ENCODE measurements around the gene ARHGAP23. TPM values are rescaled to one million over a fixed set of nuclear protein-coding genes. Genes with fewer than 3 reads are reported as not detected.

Gene ARHGAP23
- total and polyA plus RNA-seq, 2 experiments from 2014 or later: 21.4 to 150 TPM

DNA sequence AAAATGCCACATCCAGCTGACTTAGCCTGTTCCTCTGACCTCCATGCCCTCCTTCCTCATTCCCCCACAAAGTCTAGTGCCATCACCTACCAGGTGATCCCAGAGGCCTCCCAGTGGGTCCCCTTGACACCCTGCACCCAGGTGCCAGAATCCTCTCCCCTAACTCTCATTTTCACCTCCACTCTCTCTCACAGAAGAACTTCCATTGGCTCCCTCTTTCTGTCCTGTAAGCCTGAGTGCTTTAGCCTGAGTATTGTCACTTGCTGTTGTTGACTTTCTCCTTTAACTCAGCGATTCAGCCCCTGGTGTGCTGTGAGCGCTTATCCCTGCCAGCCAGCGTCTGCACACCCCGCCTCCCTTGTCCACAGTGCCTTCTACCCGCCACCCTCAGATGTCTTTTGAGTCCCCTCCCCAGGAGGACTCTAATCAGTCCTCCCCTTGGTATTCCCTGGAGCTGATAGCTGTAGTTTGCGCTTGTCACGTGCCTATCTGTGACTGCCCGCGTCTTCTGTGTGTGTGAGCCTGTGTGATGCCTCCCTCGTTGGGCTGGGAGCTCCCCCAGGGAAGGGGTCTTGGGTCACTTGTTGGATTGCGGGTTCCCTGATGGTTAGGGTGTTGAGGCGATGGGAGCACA is 31.9 kb downstream of the ARHGAP23 start:
- H3K4me1 Mint-ChIP-seq: peaks cover 46% of the 10 kb centered on the region
- H3K36me3 ChIP-seq (ENCODE audit: insufficient read depth): peaks cover 26% of the 10 kb centered on the region
- H3K27ac ChIP-seq (ENCODE audit: low read depth): peak overlapping the region; percentile 55; the same call in 1 of the 2 replicates
- H3K27ac Mint-ChIP-seq: peak overlapping the region; percentile 80
- H3K9me2 ChIP-seq (ENCODE audit: insufficient read depth): no peaks in the 10 kb centered on the region
- H3K4me3 Mint-ChIP-seq: peak overlapping the region; percentile 23; the same call in 1 of the 3 replicates
- H3F3A ChIP-seq (replicated peaks; ENCODE audit: low read depth): peaks cover 7% of the 10 kb centered on the region
- H3K36me3 Mint-ChIP-seq (ENCODE audit: low read depth): peaks cover 53% of the 10 kb centered on the region
- H2AFZ ChIP-seq: no peak overlapping the region
- peaks cover 24% of the 10 kb centered on the region for H3K27me3 Mint-ChIP-seq (ENCODE audit: insufficient read depth, low read depth, poor library complexity)
- no peak for DNase-seq (ENCODE audit: low spot score)
- no peak overlapping the region for H3K4me3 ChIP-seq
- H3K79me2 ChIP-seq (replicated peaks; ENCODE audit: insufficient read depth): peaks cover 38% of the 10 kb centered on the region
- ATAC-seq: no peak
- H3K4me1 ChIP-seq (ENCODE audit: insufficient read depth): peaks cover 21% of the 10 kb centered on the region
- TF ChIP-seq ZNF331 (CRISPR knock-in tag; IDR thresholded peaks at IDR 0.05; ENCODE audit: low read depth): no peak
- TF ChIP-seq ZNF114 (CRISPR knock-in tag; IDR thresholded peaks at IDR 0.05): no peak
- TF ChIP-seq STAT1 (IDR thresholded peaks at IDR 0.05; ENCODE audit: unreplicated experiment): no peak
- no peak for TF ChIP-seq EZH2 (IDR thresholded peaks at IDR 0.05; ENCODE audit: low read depth, unreplicated experiment)
- no peak for TF ChIP-seq CREB1 (CRISPR knock-in tag; IDR thresholded peaks at IDR 0.05; ENCODE audit: low read depth)
- TF ChIP-seq EZH2phosphoT487 (IDR thresholded peaks at IDR 0.05; ENCODE audit: unreplicated experiment): no peak
- TF ChIP-seq, protein P1, sequence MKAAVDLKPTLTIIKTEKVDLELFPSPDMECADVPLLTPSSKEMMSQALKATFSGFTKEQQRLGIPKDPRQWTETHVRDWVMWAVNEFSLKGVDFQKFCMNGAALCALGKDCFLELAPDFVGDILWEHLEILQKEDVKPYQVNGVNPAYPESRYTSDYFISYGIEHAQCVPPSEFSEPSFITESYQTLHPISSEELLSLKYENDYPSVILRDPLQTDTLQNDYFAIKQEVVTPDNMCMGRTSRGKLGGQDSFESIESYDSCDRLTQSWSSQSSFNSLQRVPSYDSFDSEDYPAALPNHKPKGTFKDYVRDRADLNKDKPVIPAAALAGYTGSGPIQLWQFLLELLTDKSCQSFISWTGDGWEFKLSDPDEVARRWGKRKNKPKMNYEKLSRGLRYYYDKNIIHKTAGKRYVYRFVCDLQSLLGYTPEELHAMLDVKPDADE (IDR thresholded peaks at IDR 0.05): no peak
- no peak for TF ChIP-seq POLR2AphosphoS5 (IDR thresholded peaks at IDR 0.05; ENCODE audit: low read depth)
- TF ChIP-seq, protein P2, sequence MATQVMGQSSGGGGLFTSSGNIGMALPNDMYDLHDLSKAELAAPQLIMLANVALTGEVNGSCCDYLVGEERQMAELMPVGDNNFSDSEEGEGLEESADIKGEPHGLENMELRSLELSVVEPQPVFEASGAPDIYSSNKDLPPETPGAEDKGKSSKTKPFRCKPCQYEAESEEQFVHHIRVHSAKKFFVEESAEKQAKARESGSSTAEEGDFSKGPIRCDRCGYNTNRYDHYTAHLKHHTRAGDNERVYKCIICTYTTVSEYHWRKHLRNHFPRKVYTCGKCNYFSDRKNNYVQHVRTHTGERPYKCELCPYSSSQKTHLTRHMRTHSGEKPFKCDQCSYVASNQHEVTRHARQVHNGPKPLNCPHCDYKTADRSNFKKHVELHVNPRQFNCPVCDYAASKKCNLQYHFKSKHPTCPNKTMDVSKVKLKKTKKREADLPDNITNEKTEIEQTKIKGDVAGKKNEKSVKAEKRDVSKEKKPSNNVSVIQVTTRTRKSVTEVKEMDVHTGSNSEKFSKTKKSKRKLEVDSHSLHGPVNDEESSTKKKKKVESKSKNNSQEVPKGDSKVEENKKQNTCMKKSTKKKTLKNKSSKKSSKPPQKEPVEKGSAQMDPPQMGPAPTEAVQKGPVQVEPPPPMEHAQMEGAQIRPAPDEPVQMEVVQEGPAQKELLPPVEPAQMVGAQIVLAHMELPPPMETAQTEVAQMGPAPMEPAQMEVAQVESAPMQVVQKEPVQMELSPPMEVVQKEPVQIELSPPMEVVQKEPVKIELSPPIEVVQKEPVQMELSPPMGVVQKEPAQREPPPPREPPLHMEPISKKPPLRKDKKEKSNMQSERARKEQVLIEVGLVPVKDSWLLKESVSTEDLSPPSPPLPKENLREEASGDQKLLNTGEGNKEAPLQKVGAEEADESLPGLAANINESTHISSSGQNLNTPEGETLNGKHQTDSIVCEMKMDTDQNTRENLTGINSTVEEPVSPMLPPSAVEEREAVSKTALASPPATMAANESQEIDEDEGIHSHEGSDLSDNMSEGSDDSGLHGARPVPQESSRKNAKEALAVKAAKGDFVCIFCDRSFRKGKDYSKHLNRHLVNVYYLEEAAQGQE (IDR thresholded peaks at IDR 0.05; ENCODE audit: unreplicated experiment): no peak
- TF ChIP-seq, protein P3, sequence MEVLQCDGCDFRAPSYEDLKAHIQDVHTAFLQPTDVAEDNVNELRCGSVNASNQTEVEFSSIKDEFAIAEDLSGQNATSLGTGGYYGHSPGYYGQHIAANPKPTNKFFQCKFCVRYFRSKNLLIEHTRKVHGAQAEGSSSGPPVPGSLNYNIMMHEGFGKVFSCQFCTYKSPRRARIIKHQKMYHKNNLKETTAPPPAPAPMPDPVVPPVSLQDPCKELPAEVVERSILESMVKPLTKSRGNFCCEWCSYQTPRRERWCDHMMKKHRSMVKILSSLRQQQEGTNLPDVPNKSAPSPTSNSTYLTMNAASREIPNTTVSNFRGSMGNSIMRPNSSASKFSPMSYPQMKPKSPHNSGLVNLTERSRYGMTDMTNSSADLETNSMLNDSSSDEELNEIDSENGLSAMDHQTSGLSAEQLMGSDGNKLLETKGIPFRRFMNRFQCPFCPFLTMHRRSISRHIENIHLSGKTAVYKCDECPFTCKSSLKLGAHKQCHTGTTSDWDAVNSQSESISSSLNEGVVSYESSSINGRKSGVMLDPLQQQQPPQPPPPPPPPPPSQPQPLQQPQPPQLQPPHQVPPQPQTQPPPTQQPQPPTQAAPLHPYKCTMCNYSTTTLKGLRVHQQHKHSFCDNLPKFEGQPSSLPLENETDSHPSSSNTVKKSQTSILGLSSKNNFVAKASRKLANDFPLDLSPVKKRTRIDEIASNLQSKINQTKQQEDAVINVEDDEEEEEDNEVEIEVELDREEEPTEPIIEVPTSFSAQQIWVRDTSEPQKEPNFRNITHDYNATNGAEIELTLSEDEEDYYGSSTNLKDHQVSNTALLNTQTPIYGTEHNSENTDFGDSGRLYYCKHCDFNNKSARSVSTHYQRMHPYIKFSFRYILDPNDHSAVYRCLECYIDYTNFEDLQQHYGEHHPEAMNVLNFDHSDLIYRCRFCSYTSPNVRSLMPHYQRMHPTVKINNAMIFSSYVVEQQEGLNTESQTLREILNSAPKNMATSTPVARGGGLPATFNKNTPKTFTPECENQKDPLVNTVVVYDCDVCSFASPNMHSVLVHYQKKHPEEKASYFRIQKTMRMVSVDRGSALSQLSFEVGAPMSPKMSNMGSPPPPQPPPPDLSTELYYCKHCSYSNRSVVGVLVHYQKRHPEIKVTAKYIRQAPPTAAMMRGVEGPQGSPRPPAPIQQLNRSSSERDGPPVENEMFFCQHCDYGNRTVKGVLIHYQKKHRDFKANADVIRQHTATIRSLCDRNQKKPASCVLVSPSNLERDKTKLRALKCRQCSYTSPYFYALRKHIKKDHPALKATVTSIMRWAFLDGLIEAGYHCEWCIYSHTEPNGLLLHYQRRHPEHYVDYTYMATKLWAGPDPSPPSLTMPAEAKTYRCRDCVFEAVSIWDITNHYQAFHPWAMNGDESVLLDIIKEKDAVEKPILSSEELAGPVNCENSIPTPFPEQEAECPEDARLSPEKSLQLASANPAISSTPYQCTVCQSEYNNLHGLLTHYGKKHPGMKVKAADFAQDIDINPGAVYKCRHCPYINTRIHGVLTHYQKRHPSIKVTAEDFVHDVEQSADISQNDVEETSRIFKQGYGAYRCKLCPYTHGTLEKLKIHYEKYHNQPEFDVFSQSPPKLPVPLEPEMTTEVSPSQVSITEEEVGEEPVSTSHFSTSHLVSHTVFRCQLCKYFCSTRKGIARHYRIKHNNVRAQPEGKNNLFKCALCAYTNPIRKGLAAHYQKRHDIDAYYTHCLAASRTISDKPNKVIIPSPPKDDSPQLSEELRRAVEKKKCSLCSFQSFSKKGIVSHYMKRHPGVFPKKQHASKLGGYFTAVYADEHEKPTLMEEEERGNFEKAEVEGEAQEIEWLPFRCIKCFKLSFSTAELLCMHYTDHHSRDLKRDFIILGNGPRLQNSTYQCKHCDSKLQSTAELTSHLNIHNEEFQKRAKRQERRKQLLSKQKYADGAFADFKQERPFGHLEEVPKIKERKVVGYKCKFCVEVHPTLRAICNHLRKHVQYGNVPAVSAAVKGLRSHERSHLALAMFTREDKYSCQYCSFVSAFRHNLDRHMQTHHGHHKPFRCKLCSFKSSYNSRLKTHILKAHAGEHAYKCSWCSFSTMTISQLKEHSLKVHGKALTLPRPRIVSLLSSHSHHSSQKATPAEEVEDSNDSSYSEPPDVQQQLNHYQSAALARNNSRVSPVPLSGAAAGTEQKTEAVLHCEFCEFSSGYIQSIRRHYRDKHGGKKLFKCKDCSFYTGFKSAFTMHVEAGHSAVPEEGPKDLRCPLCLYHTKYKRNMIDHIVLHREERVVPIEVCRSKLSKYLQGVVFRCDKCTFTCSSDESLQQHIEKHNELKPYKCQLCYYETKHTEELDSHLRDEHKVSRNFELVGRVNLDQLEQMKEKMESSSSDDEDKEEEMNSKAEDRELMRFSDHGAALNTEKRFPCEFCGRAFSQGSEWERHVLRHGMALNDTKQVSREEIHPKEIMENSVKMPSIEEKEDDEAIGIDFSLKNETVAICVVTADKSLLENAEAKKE (CRISPR knock-in tag; IDR thresholded peaks at IDR 0.05): no peak
- TF ChIP-seq NANOG (IDR thresholded peaks at IDR 0.05; ENCODE audit: borderline replicate concordance): no peak
- TF ChIP-seq, protein P4, sequence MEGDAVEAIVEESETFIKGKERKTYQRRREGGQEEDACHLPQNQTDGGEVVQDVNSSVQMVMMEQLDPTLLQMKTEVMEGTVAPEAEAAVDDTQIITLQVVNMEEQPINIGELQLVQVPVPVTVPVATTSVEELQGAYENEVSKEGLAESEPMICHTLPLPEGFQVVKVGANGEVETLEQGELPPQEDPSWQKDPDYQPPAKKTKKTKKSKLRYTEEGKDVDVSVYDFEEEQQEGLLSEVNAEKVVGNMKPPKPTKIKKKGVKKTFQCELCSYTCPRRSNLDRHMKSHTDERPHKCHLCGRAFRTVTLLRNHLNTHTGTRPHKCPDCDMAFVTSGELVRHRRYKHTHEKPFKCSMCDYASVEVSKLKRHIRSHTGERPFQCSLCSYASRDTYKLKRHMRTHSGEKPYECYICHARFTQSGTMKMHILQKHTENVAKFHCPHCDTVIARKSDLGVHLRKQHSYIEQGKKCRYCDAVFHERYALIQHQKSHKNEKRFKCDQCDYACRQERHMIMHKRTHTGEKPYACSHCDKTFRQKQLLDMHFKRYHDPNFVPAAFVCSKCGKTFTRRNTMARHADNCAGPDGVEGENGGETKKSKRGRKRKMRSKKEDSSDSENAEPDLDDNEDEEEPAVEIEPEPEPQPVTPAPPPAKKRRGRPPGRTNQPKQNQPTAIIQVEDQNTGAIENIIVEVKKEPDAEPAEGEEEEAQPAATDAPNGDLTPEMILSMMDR (conservative IDR thresholded peaks at IDR 0.05; ENCODE audit: low read depth in 2 of 2): no peak
- TF ChIP-seq JUNB (IDR thresholded peaks at IDR 0.05; ENCODE audit: unreplicated experiment): no peak
- no peaks in the 10 kb centered on the region for H3K27me3 ChIP-seq (ENCODE audit: insufficient read depth)
- no peak overlapping the region for H3K4me2 ChIP-seq
- peaks cover 6% of the 10 kb centered on the region; the same call in 1 of the 2 replicates for H4K20me1 ChIP-seq (replicated peaks; ENCODE audit: insufficient read depth)
- peaks cover 2% of the 10 kb centered on the region; the same call in 1 of the 3 replicates for H3K9me3 Mint-ChIP-seq

Measured in GM23338 (cell line).